Choroid plexus epithelial cell (primary cell): ENCODE measurements around the gene NTM.

ENCODE experiments used
- DNase-seq: peaks from one replicate; pipeline ENCODE4 v3.0.0-alpha.2; 2010; ENCODE audit warnings: low read depth
- H3K4me3 ChIP-seq: 2 replicates; pipeline ENCODE4 v1.5.1; 2011; ENCODE audit warnings: low read depth, mild to moderate bottlenecking, control low read depth, low read length, moderate library complexity
- TF ChIP-seq, protein P1 (sequence below): conservative IDR thresholded peaks from 2 replicates; pipeline ENCODE4 v1.5.1; 2011; ENCODE audit warnings: low read depth, mild to moderate bottlenecking, control low read depth, inconsistent platforms, low read length, moderate library complexity

The NTM gene

GRCh38 chr11:131902421-131902820 lies 532.0 kb downstream of the NTM start:
- no peak for DNase-seq
- TF ChIP-seq, protein P1, sequence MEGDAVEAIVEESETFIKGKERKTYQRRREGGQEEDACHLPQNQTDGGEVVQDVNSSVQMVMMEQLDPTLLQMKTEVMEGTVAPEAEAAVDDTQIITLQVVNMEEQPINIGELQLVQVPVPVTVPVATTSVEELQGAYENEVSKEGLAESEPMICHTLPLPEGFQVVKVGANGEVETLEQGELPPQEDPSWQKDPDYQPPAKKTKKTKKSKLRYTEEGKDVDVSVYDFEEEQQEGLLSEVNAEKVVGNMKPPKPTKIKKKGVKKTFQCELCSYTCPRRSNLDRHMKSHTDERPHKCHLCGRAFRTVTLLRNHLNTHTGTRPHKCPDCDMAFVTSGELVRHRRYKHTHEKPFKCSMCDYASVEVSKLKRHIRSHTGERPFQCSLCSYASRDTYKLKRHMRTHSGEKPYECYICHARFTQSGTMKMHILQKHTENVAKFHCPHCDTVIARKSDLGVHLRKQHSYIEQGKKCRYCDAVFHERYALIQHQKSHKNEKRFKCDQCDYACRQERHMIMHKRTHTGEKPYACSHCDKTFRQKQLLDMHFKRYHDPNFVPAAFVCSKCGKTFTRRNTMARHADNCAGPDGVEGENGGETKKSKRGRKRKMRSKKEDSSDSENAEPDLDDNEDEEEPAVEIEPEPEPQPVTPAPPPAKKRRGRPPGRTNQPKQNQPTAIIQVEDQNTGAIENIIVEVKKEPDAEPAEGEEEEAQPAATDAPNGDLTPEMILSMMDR = no peak
- H3K4me3 ChIP-seq = no peak overlapping the region

GRCh38 chr11:131903074-131903473 lies 532.7 kb downstream of the NTM start:
- TF ChIP-seq, protein P1 = no peak
- H3K4me3 ChIP-seq = no peak overlapping the region
- no peak for DNase-seq

GRCh38 chr11:131904756-131905155 lies 534.3 kb downstream of the NTM start:
- peak; percentile 95 for DNase-seq
- no peak overlapping the region for H3K4me3 ChIP-seq
- TF ChIP-seq, protein P1 = no peak

- TF ChIP-seq, protein P1 = peak; percentile 51
- peak; percentile 60 for DNase-seq
- H3K4me3 ChIP-seq = no peak overlapping the region
These were observed 536.5 kb downstream of the NTM start for GRCh38 chr11:131906963-131907362.

DNA sequence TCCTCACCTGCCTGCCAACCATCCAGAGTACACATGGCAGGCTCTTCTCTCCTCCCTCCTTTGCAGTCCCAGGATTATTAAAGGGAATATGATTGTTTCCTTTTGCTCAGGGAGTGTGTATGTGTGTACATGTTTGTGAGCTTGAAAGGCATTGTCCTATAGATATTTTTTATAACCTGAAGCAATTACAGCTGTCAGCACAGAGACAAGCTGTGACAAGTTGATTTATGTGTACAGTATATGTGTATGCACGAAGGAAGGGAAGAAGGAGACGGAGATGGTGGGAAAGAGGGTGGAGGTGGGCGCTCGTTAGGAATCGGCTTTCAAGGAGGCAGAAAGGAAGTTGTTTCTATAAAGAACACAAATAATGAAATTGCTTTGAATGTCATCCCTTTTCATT lies 537.0 kb downstream of the NTM start:
- TF ChIP-seq, protein P1 = no peak
- no peak overlapping the region for H3K4me3 ChIP-seq
- no peak for DNase-seq

DNA sequence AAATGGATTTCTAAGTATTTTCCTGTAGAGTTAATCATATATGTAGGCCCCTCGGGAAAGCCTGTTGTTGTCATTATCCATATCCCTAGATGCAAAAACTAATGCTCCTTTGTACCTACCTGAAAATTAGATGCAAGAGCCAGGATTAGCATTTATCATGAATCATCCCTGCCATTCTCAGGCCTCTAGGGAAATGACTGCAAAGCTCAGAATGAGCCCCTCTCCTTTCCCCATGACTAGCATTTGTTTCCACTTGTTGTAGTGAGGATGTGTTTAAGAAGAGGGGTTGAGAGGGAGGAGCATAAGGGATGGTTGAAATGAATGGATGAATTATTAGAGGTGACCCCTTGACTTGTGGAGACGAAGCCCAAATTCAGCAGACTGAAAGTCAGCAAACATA lies 537.9 kb downstream of the NTM start:
- TF ChIP-seq, protein P1 = no peak
- no peak overlapping the region for H3K4me3 ChIP-seq
- DNase-seq = no peak

- DNase-seq = no peak
- TF ChIP-seq, protein P1 = no peak
- peak overlapping the region; percentile 75 for H3K4me3 ChIP-seq
These were observed 539.2 kb downstream of the NTM start for GRCh38 chr11:131909426-131910177.
